ENCODE results near the gene ZNF440.

DNA sequence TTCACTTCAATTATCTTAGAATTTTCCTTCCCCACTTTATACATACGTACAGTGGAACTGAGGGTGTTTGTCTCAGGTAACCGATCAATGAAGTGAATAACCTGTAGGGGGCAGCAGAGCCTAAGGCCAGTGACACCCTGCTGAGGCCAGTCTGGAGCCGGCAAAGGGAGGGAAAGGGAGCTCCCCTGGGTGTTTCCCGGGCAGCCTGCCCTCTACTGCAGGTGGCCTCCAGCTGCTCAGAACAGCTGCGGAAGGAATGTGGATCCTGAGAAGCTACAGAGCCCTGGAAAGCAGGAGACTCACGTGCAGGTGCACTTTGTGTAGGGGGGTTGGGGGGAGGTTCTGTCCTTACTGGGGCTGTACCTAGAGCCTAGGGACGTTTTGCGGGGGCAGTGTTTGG, 16.6 kb upstream of the ZNF440 start:
- TF ChIP-seq EP300 (IDR thresholded peaks at IDR 0.05) (no peak), CTCF (IDR thresholded peaks at IDR 0.05) (peak; percentile 79 to 87), POLR2AphosphoS5 (IDR thresholded peaks at IDR 0.05) (peak in 1 of 3 donors; percentile 43), POLR2A (IDR thresholded peaks at IDR 0.05) (no peak)

Data from suprapubic skin (tissue), 4 donors.